IMR-90 (cell line): ENCODE results near the gene BMPER. TPM values are rescaled to one million over a fixed set of nuclear protein-coding genes. Genes with fewer than 3 reads are reported as not detected.

Experiments used
- ATAC-seq: fragments of 200-7000 bp; cut with Tn5 transposase; 2 replicates; pipeline ENCODE4 v1.9.1; 2020; ENCODE audit warnings: low read depth, mild to moderate bottlenecking, moderate library complexity
- BruUV-seq: library from RNA; stranded (reverse); fragments of 400-500 nt; replicated peaks from 2 replicates; lab custom pipeline; 2021; lab: Mats Ljungman, UMichigan
- CTCF ChIA-PET: fragments of 300-600 bp; formaldehyde crosslinking; extraction: SDS; loops from one replicate; lab custom pipeline; 2021; ENCODE audit warnings: antibody characterized with exemption; lab: Yijun Ruan, JAX
- POLR2A ChIA-PET: fragments of 300-600 bp; sonication (Branson Sonifier 250); formaldehyde crosslinking; loops from one replicate; lab custom pipeline; 2022; ENCODE audit warnings: antibody characterized with exemption; ENCODE audit not compliant: unreplicated experiment; lab: Charles Lee
- DNase-seq: peaks from one replicate; pipeline ENCODE4 v3.0.0; 2013
- H2AFZ ChIP-seq: replicated peaks from 2 replicates; pipeline ENCODE3; 2013; ENCODE audit warnings: low read length, mild to moderate bottlenecking; ENCODE audit not compliant: poor library complexity
- H2AK5ac ChIP-seq: 2 replicates; pipeline ENCODE4 v1.6.1; 2013; ENCODE audit warnings: low read depth, low read length, inconsistent platforms
- H2AK9ac ChIP-seq: replicated peaks from 2 replicates; pipeline ENCODE3; 2013; ENCODE audit warnings: mild to moderate bottlenecking, low read depth, low read length, moderate library complexity; ENCODE audit not compliant: poor library complexity
- H2BK120ac ChIP-seq: 2 replicates; pipeline ENCODE4 v1.6.1; 2013; ENCODE audit warnings: low read depth, low read length, inconsistent platforms
- H2BK15ac ChIP-seq: 3 replicates; pipeline ENCODE4 v1.6.1; 2013; ENCODE audit warnings: low read depth, low read length, inconsistent platforms
- H2BK20ac ChIP-seq: 2 replicates; pipeline ENCODE4 v1.6.1; 2013; ENCODE audit warnings: low read depth, mild to moderate bottlenecking, inconsistent platforms, low read length, moderate library complexity
- H2BK5ac ChIP-seq: 2 replicates; pipeline ENCODE4 v1.6.1; 2013; ENCODE audit warnings: mild to moderate bottlenecking, low read depth, low read length, inconsistent platforms; ENCODE audit not compliant: poor library complexity, severe bottlenecking
- H3K14ac ChIP-seq: replicated peaks from 2 replicates; pipeline ENCODE4 v1.6.1; 2013; ENCODE audit warnings: low read depth, low read length, inconsistent platforms
- H3K18ac ChIP-seq: 2 replicates; pipeline ENCODE4 v1.6.1; 2013; ENCODE audit warnings: low read depth, low read length, control low read depth
- H3K23ac ChIP-seq: 2 replicates; pipeline ENCODE4 v1.6.1; 2013; ENCODE audit warnings: low read depth, low read length, inconsistent platforms
- H3K27ac ChIP-seq: 2 replicates; pipeline ENCODE4 v1.5.1; 2013; ENCODE audit warnings: mild to moderate bottlenecking, control low read depth, low read length; ENCODE audit not compliant: insufficient read depth
- H3K27me3 ChIP-seq: 2 replicates; pipeline ENCODE4 v1.6.1; 2013; ENCODE audit warnings: low read length; ENCODE audit not compliant: control insufficient read depth, insufficient read depth
- H3K36me3 ChIP-seq: 2 replicates; pipeline ENCODE4 v1.6.1; 2013; ENCODE audit warnings: low read length, mixed read lengths; ENCODE audit not compliant: control insufficient read depth, insufficient read depth
- H3K4ac ChIP-seq: 2 replicates; pipeline ENCODE4 v1.6.1; 2013; ENCODE audit warnings: low read depth, low read length, inconsistent platforms
- H3K4me1 ChIP-seq: 2 replicates; pipeline ENCODE4 v1.6.1; 2013; ENCODE audit warnings: low read length, mixed read lengths; ENCODE audit not compliant: control insufficient read depth, insufficient read depth
- H3K4me2 ChIP-seq: 2 replicates; pipeline ENCODE4 v1.6.1; 2013; ENCODE audit warnings: low read depth, mild to moderate bottlenecking, control low read depth, low read length, moderate library complexity
- H3K4me3 ChIP-seq: 2 replicates; pipeline ENCODE4 v1.5.1; 2013; ENCODE audit warnings: low read depth, mild to moderate bottlenecking, control low read depth, low read length, moderate library complexity; ENCODE audit not compliant: insufficient read depth
- H3K56ac ChIP-seq: 2 replicates; pipeline ENCODE4 v1.6.1; 2013; ENCODE audit warnings: low read length, inconsistent platforms; ENCODE audit not compliant: insufficient read depth; ENCODE audit errors: extremely low read depth
- H3K79me1 ChIP-seq, 2 experiments: 2 replicates each; pipeline ENCODE4 v1.6.1; 2013; ENCODE audit warnings: low read length in 2 of 2, inconsistent platforms in 1 of 2, low read depth in 1 of 2
- H3K9ac ChIP-seq: 2 replicates; pipeline ENCODE4 v1.6.1; 2013; ENCODE audit warnings: low read depth, low read length, control low read depth
- H3K9me1 ChIP-seq: 2 replicates; pipeline ENCODE4 v1.6.1; 2013; ENCODE audit warnings: low read length, inconsistent platforms; ENCODE audit not compliant: insufficient read depth
- H3K9me3 ChIP-seq: 2 replicates; pipeline ENCODE4 v1.6.1; 2013; ENCODE audit warnings: low read length; ENCODE audit not compliant: control insufficient read depth, insufficient read depth
- H4K20me1 ChIP-seq: 2 replicates; pipeline ENCODE4 v1.6.1; 2013; ENCODE audit warnings: low read length, inconsistent platforms; ENCODE audit not compliant: insufficient read depth
- H4K5ac ChIP-seq: 2 replicates; pipeline ENCODE4 v1.6.1; 2013; ENCODE audit warnings: mild to moderate bottlenecking, low read depth, low read length, control low read depth
- H4K8ac ChIP-seq, 2 experiments: 2 replicates each; pipeline ENCODE4 v1.6.1; 2013; ENCODE audit warnings: low read depth in 2 of 2, low read length in 2 of 2, control low read depth in 1 of 2, inconsistent platforms in 1 of 2
- H4K91ac ChIP-seq: 2 replicates; pipeline ENCODE4 v1.6.1; 2013; ENCODE audit warnings: low read depth, low read length, inconsistent platforms; ENCODE audit not compliant: insufficient read depth
- CEBPB ChIP-seq: IDR thresholded peaks from 2 replicates; pipeline ENCODE4 v1.6.1; 2012; ENCODE audit warnings: low read depth, low read length, improper control_type of control experiment
- CTCF ChIP-seq: conservative IDR thresholded peaks from 2 replicates; pipeline ENCODE4 v1.5.1; 2012; ENCODE audit warnings: mild to moderate bottlenecking, low read depth, low read length, improper control_type of control experiment
- RAD21 ChIP-seq: IDR thresholded peaks from 2 replicates; pipeline ENCODE4 v1.6.1; 2012; ENCODE audit warnings: low read length, improper control_type of control experiment
- RCOR1 ChIP-seq: IDR thresholded peaks from 2 replicates; pipeline ENCODE4 v1.6.1; 2012; ENCODE audit warnings: mild to moderate bottlenecking, low read length, improper control_type of control experiment; ENCODE audit not compliant: insufficient replicate concordance
- SMC3 ChIP-seq: fragments of 150-350 bp; IDR thresholded peaks from 2 replicates; pipeline ENCODE4 v1.6.1; 2016; ENCODE audit warnings: low read depth, mild to moderate bottlenecking, antibody characterized with exemption, low read length, moderate library complexity
- WGBS, 2 experiments: methylation state at CpG; one replicate each; pipeline versions ENCODE4 v1.1.5 to v1.1.7; 2013; ENCODE audit warnings: missing lambda C conversion rate in 2 of 2; ENCODE audit not compliant: insufficient read length in 1 of 2; ENCODE audit errors: extremely low coverage in 2 of 2; 5-methylcytosine and 5-hydroxymethylcytosine counted together
- dilution Hi-C: fragments of 300-500 bp; cut with HindIII; formaldehyde crosslinking; loops from one replicate; pipeline ENCODE4 v1.14.3; 2018; ENCODE audit warnings: low sequenced_read_pairs; ENCODE audit not compliant: unreplicated experiment
- in situ Hi-C: fragments of 300-500 bp; cut with MboI; formaldehyde crosslinking; loops from 3 replicates; pipeline ENCODE4 v1.14.3; 2019; ENCODE audit warnings: low sequenced_read_pairs, inconsistent platforms, mixed read lengths
- intact Hi-C: fragments of 100-400 bp; cut with micrococcal nuclease; formaldehyde crosslinking; loops from 2 replicates; pipeline ENCODE4 v1.10.0; 2022
- polyA plus RNA-seq, 3 experiments: library from polyadenylated mRNA; depleted of rRNA; stranded (reverse); fragments of >200 nt; gene quantifications; 2 replicates each; pipeline ENCODE4 v1.2.3, GENCODE V29; 2012; ENCODE audit warnings: low replicate concordance in 1 of 3
- total RNA-seq: library from RNA; depleted of rRNA; stranded (reverse); fragments of >200 nt; gene quantifications from 2 replicates; pipeline ENCODE4 v1.2.3, GENCODE V29; 2012

Gene BMPER
- total and polyA plus RNA-seq, 2 of the 4 experiments (the other 2 are of a cell fraction), result 6.2 to 7.9 TPM

- H2BK120ac ChIP-seq, result peak overlapping the region; percentile 73
- H3K9ac ChIP-seq, result no peak overlapping the region
- H3K56ac ChIP-seq, result no peak overlapping the region
- H2BK15ac ChIP-seq, result peak overlapping the region; percentile 63; the same call in 2 of the 3 replicates
- peak overlapping the region; percentile 28 for H2AFZ ChIP-seq
- POLR2A ChIA-PET, result no interaction called here
- TF ChIP-seq RAD21 (peak; percentile 50), CTCF (peak; percentile 52), CEBPB (no peak), SMC3 (peak; percentile 48), RCOR1 (no peak)
- 0 out of 2 replicates have a peak overlapping the region, but pooled peaks have one; percentile 60 for H3K14ac ChIP-seq
- H3K27ac ChIP-seq, result peak overlapping the region; percentile 30; the same call in 1 of the 2 replicates
- no peak overlapping the region for H3K4me2 ChIP-seq
- in situ Hi-C loops, result no loop called here
- WGBS, 2 experiments, result no CpG with 5 or more reads among the region's 5 CpGs
- peaks cover 11% of the 10 kb centered on the region for H3K4me1 ChIP-seq
- no peaks in the 10 kb centered on the region for H3K36me3 ChIP-seq
- H3K27me3 ChIP-seq, result peaks cover 8% of the 10 kb centered on the region
- peak; percentile 35 for DNase-seq
- H3K4me3 ChIP-seq, result no peak overlapping the region
- H4K91ac ChIP-seq, result peak overlapping the region; percentile 58; the same call in 1 of the 2 replicates
- H4K5ac ChIP-seq, result peak overlapping the region; percentile 12; the same call in 1 of the 2 replicates
- H3K18ac ChIP-seq, result peak overlapping the region; percentile 67; the same call in 1 of the 2 replicates
- CTCF ChIA-PET, result interaction anchor here (0.5 to 1.8 kb wide), 9 partner anchors 8 to 812 kb away, joined by 3 to 6 read pairs (median 3); no protein-coding TSS in a partner anchor
- H2AK9ac ChIP-seq, result peak overlapping the region; percentile 63
- no TSS peak for BruUV-seq
- peak overlapping the region; percentile 70; the same call in 1 of the 2 replicates for H2AK5ac ChIP-seq
- no peaks in the 10 kb centered on the region for H3K79me1 ChIP-seq
- no peak overlapping the region for H2BK5ac ChIP-seq
- dilution Hi-C loops, result no loop called here
- H3K9me3 ChIP-seq, result peaks cover 3% of the 10 kb centered on the region; the same call in 1 of the 2 replicates
- peak overlapping the region; percentile 88 for H2BK20ac ChIP-seq
- H4K8ac ChIP-seq, result peak overlapping the region in 1 of 2 experiments; percentile 72; a peak in 2 of 4 replicates
- peak overlapping the region; percentile 70; the same call in 1 of the 2 replicates for H3K4ac ChIP-seq
- H4K20me1 ChIP-seq, result no peaks in the 10 kb centered on the region
- intact Hi-C loops, result loop anchor here (5.0 kb wide), 1 partner anchor 79 kb away; no protein-coding TSS in a partner anchor
- H3K9me1 ChIP-seq, result peaks cover 9% of the 10 kb centered on the region; the same call in 1 of the 2 replicates
- H3K23ac ChIP-seq, result no peak overlapping the region
- ATAC-seq, result peak; percentile 53
These were observed 19.2 kb upstream of the BMPER start for GRCh38 chr7:33886149-33886623.
